Ascending aorta (tissue), 2 donors: ENCODE data around the gene CLCN5. TPM values are rescaled to one million over a fixed set of nuclear protein-coding genes. Genes with fewer than 3 reads are reported as not detected.

Source experiments
- DNase-seq, 2 donors: peaks; one replicate each; pipeline ENCODE4 v3.0.0-alpha.2; 2019; ENCODE audit warnings: low spot score in 2 of 2
- H3K27ac ChIP-seq, 2 donors: fragments of 200-600 bp; sonication (generic); one replicate each; pipeline ENCODE4 v1.5.1; 2016 to 2017; ENCODE audit warnings: mild to moderate bottlenecking in 1 of 2
- H3K27me3 ChIP-seq: fragments of 200-600 bp; sonication (generic); one replicate; pipeline ENCODE4 v1.5.1; 2017
- H3K36me3 ChIP-seq, 2 donors: fragments of 200-600 bp; sonication (generic); one replicate each; pipeline ENCODE4 v1.5.1; 2016
- H3K4me1 ChIP-seq, 2 donors: fragments of 200-600 bp; sonication (generic); one replicate each; pipeline ENCODE4 v1.5.1; 2016 to 2017; ENCODE audit warnings: mild to moderate bottlenecking in 1 of 2
- H3K4me3 ChIP-seq, 2 donors: fragments of 200-600 bp; sonication (generic); one replicate each; pipeline ENCODE4 v1.5.1; 2016 to 2017; ENCODE audit warnings: mild to moderate bottlenecking in 1 of 2
- H3K9me3 ChIP-seq, 2 donors: fragments of 200-600 bp; sonication (generic); one replicate each; pipeline ENCODE4 v1.5.1; 2016
- CTCF ChIP-seq, 3 experiments: fragments of 200-600 bp in 2 of 3; fragments of 450-650 bp in 1 of 3; sonication (generic) in 2 of 3; IDR thresholded peaks; one replicate each; pipeline ENCODE4 v1.5.1; 2016 to 2019; ENCODE audit warnings: antibody characterized with exemption in 3 of 3, mild to moderate bottlenecking in 1 of 3, moderate library complexity in 1 of 3
- intact Hi-C: fragments of 100-400 bp; cut with DNase I; formaldehyde crosslinking; loops from one replicate; pipeline ENCODE4 v1.15.1; 2023
- total RNA-seq: library from RNA; depleted of rRNA; stranded (reverse); fragments of >200 nt; gene quantifications from one replicate; pipeline ENCODE4 v1.1.0, GENCODE V29; 2016

Gene CLCN5
- total RNA-seq, 1 donor from 2014 or later, result 2.0 TPM

- TF ChIP-seq CTCF (IDR thresholded peaks at IDR 0.05), result no peak
- H3K27ac ChIP-seq, result no peak overlapping the region
- no peak overlapping the region for H3K4me3 ChIP-seq
- no peaks in the 10 kb centered on the region for H3K36me3 ChIP-seq
- H3K9me3 ChIP-seq, result no peaks in the 10 kb centered on the region
- intact Hi-C loops, result no loop called here
- no peaks in the 10 kb centered on the region for H3K4me1 ChIP-seq
- no peak for DNase-seq
- H3K27me3 ChIP-seq, result no peaks in the 10 kb centered on the region
Observed at GRCh38 chrX:49987651-49988050, 65.3 kb downstream of the CLCN5 start.

GRCh38 chrX:49988143-49988542 is 65.7 kb downstream of the CLCN5 start:
- Histone ChIP-seq H3K27me3 (no peaks in the 10 kb centered on the region), H3K36me3 (no peaks in the 10 kb centered on the region), H3K9me3 (no peaks in the 10 kb centered on the region), H3K27ac (no peak overlapping the region), H3K4me1 (no peaks in the 10 kb centered on the region), H3K4me3 (no peak overlapping the region)
- intact Hi-C loops, result no loop called here
- no peak for TF ChIP-seq CTCF (IDR thresholded peaks at IDR 0.05)
- DNase-seq, result no peak

DNA sequence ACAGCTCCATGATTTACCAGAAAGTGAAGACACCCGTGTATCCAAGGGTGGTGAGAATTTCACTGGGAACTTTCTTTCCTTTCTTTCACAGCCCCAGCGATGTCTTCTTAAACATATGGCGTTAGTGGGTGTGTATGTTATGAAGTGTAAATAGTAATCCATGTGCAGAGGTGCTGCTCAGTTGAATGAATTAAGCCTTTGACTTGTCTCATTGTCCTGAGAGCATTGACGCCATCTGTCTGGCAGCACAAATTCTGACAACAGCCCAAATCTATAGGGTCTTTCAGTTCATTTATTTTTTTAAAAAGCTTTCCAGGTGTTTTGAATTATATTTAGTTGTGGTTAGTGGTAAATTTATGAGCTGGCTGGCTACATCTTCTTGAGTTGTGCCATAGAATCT is 69.4 kb downstream of the CLCN5 start:
- intact Hi-C loops, result no loop called here
- TF ChIP-seq CTCF (IDR thresholded peaks at IDR 0.05), result no peak
- Histone ChIP-seq H3K36me3 (no peaks in the 10 kb centered on the region), H3K4me1 (no peaks in the 10 kb centered on the region), H3K27ac (no peak overlapping the region), H3K9me3 (no peaks in the 10 kb centered on the region), H3K27me3 (no peaks in the 10 kb centered on the region), H3K4me3 (no peak overlapping the region)
- DNase-seq, result no peak

DNA sequence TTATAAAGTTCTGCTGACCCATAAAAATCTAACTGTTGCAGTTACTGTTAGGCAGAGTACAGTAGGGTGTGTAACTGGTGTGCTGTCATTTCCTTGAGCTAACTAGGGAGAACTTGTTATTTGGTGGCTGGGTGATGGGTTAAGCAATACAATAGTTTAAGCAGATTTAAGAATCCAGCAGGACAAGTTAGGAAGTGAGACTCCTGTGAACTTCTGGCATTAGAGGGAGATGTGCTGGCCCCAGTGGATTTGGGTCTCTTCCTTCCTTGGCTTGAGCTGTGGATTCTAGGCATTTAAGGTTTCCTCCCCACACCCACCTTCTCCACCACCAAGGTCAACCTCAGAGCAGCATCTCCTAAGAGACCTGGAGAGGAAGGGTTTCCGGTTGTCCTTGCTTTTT is 70.5 kb downstream of the CLCN5 start:
- Histone ChIP-seq H3K9me3 (no peaks in the 10 kb centered on the region), H3K4me3 (no peak overlapping the region), H3K27me3 (no peaks in the 10 kb centered on the region), H3K4me1 (no peaks in the 10 kb centered on the region), H3K36me3 (no peaks in the 10 kb centered on the region), H3K27ac (no peak overlapping the region)
- no peak for DNase-seq
- intact Hi-C loops, result no loop called here
- TF ChIP-seq CTCF (IDR thresholded peaks at IDR 0.05), result no peak

DNA sequence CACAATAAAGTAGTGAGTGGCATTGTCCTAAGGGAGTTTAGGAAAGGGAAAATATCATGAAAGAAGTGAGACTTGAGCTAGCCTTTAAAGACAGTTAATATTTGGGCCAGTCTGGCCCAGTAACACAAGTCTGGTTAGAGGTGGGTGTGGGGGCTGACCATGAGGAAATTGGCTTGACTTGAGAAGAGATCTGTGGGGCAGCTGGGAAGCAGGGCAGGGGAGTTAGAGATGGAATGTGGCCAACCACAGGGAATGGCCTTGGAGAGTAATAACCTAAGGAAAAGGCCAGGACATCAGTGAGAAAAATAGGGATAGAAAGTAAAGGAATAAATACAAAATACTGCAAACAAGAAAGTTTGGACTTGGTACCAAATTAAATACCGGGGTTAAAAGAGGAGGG is 71.3 kb downstream of the CLCN5 start:
- intact Hi-C loops, result no loop called here
- Histone ChIP-seq H3K27me3 (no peaks in the 10 kb centered on the region), H3K9me3 (no peaks in the 10 kb centered on the region), H3K36me3 (no peaks in the 10 kb centered on the region), H3K27ac (no peak overlapping the region), H3K4me3 (no peak overlapping the region), H3K4me1 (no peaks in the 10 kb centered on the region)
- TF ChIP-seq CTCF (IDR thresholded peaks at IDR 0.05), result no peak
- DNase-seq, result no peak

DNA sequence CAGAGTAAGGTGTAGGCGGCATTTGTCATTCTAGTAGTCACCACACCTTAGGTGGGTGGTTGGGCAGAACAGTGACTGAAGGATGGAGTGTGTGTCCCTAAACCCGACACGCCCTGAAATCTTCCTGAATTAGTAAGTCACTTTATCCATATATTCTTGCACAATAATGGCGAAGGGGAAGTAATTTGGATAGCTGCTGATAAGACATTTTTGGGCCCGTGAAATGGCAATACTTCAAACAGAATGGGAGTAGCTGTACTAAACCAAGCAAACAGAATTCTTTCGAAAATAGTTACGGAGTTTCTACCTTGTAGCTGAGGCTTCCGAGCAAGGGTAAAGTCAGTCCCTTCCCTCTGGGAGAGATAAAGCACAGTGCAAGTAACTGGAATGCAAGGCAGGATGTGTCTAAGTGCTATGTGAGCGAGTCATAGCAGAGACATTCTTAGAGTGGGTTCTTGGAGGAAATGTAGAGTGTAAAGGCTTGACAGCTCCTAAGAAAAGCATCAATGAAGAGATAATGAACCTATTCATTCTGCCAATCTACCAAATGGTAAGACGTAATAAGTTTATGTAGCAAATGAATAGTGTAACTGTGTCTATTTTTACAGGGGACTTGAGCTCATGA is 72.8 kb downstream of the CLCN5 start:
- no peak overlapping the region for H3K27ac ChIP-seq
- no peak overlapping the region for H3K4me3 ChIP-seq
- H3K9me3 ChIP-seq, result no peaks in the 10 kb centered on the region
- intact Hi-C loops, result no loop called here
- H3K4me1 ChIP-seq, result no peaks in the 10 kb centered on the region
- no peaks in the 10 kb centered on the region for H3K27me3 ChIP-seq
- TF ChIP-seq CTCF (IDR thresholded peaks at IDR 0.05), result no peak
- no peak for DNase-seq
- no peaks in the 10 kb centered on the region for H3K36me3 ChIP-seq
